GM12872 (cell line): ENCODE measurements around the gene SH3PXD2A.

Experiments
- TF ChIP-seq, protein P1 (sequence below): IDR thresholded peaks from 3 replicates; pipeline ENCODE4 v1.5.1; 2011; ENCODE audit warnings: low read depth, mild to moderate bottlenecking, low read length, moderate library complexity; ENCODE audit not compliant: insufficient read depth

The SH3PXD2A gene

DNA sequence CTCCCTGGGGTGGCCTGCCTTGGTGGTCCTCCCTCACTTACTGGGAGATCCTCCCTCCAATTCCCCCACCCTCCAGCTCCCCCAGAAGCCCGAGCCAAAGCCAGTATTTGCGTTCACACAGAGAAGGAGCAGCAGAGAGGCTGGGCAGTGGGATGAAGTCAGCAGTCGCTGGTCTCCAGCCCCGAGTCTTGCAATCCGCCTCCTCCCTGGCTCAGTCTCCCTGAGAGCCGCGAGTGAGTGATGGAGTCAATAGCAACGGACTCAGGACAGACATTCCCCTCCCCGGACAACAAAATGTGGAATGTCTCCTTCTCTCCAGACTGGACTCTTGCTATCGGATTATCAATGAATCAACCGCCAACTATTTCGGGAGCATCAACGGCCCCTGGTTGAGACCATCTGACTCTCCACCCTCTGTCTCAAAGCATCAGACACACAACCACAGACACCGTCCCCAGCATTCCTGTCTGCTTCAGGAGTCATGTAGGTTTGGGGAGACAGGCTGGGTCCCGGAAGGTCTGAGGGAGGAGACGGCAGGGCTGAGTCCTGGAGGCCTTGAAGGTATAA lies 178.4 kb downstream of the SH3PXD2A start:
- TF ChIP-seq, protein P1, sequence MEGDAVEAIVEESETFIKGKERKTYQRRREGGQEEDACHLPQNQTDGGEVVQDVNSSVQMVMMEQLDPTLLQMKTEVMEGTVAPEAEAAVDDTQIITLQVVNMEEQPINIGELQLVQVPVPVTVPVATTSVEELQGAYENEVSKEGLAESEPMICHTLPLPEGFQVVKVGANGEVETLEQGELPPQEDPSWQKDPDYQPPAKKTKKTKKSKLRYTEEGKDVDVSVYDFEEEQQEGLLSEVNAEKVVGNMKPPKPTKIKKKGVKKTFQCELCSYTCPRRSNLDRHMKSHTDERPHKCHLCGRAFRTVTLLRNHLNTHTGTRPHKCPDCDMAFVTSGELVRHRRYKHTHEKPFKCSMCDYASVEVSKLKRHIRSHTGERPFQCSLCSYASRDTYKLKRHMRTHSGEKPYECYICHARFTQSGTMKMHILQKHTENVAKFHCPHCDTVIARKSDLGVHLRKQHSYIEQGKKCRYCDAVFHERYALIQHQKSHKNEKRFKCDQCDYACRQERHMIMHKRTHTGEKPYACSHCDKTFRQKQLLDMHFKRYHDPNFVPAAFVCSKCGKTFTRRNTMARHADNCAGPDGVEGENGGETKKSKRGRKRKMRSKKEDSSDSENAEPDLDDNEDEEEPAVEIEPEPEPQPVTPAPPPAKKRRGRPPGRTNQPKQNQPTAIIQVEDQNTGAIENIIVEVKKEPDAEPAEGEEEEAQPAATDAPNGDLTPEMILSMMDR, result no peak

DNA sequence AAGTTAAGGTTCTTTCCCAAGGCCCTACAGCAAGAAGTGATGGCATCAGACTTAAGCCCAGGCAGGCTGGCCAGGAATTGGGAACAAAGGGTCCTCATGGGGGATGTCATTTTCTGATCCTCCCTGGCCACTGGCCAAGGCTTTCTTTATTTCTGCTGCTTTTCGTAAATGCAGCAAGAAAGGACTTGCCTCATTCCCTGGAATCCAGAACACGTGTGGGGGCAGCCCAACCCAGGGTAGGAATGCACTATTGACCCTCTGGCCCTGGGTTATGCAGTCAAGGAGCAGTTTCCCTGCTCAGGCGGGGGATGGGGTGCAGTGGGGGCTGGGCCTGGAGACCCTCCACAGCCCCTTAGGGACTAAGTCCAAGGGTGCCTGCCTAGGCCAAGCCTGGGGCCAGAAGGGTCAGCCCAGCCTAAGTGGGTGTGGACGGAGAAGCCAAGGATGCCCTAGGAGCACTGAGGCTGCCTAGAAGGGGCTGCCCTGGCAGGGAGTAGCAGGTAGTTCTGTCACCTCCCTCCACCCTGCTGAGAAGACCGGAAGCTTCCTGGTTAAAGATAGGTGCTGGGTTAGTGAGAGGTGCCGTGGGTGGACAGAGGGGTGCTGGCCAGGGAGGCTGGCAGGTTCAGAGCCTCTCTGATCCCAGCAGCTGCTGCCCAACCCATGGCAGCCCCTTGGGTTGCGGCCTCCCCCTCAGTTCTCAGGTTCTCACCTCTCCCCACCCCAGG lies 179.2 kb downstream of the SH3PXD2A start:
- TF ChIP-seq, protein P1, result no peak

DNA sequence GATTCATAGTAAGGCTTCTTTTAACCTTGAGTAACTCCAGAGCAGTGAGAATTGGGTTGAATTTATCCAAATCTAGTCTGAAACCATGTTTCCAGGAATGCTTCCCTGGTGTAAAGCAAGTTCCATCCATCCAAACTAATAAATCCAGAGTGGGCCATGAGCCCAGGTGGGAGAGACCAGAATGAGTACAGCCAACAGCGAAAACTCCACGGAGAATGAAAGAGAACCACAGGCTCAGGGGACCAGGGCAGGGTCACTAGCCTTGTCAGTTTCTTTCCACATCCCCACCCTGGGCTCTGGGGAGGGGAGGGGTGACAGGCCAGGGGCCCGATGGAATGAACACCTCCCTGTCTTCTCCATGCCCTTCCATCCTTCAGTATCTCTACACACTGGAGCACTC lies 181.8 kb downstream of the SH3PXD2A start:
- TF ChIP-seq, protein P1, result no peak

DNA sequence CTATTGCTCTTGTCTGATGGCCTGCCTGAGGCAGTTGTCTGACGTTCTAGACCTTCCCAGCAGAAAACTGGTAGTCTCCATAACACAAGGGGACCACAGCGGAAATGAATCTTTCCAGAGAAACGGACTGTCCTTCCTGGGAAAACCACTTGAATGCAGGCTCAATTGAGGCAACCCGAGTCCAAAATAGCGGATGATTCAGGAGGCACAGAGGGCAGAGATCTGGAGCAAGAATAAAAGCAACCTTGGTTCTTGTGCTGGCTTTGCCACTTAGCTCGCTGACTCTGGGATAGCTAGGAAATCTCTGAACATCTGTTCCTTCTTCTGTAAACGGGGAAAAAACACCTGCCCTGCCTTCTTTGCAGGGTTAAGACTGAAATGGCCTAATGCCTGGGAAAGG lies 183.0 kb downstream of the SH3PXD2A start:
- TF ChIP-seq, protein P1, result no peak

DNA sequence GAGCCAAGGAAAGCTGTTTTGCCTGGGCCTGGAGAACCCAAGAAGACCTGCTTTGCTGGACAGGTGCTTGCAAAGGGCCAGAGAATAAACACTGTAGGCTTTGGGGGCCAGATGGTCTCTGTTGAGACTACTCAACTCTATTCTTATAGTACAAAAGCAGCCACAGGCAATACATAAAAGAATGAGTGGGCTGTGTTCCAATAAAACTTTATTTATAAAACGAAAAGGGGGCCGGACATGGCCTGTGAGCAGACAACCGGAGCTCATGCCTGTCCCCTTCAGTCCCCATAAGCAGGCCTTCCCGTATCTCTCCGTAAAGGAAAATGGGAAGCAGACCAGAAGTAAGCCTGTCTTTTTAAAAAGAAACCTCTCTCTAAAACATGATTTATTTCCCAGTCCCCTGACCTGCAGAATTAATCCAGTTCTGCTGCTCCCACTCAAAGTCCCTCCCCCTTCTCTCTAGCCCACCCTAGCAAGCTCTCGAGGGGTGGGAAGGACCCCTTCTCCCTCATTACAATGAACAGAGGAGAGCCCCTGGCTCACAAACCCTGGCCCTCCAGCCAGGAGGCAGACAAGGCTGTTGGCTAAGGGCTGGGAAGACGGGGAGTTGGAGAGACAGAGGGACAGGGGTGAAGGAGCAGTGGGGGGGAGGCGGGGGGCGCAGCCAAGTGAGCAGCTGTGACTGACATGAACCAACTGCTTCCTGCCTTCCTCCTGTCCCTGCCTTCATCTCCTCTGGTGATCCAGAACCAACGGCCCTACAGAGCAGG lies 184.1 kb downstream of the SH3PXD2A start:
- TF ChIP-seq, protein P1, result no peak

DNA sequence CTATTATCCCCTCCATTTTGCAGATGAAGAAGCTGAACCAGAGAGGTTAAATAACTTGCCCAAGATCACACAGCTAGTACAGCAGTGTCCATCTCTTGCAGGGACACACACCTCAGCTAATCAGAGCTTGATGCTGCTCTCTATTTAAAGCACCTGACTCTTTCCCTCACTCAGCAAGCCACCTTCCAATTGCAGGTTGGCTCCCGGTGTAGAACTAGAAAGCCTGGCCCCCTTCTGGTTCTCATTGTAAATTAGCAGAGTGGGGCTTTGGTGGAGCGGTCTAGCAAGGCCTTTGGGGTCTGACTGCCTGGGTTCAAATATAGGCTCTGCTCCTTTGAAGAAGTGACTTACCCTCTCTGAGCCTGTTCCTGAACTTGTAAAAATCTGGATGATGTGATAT lies 185.4 kb downstream of the SH3PXD2A start:
- TF ChIP-seq, protein P1, result no peak

DNA sequence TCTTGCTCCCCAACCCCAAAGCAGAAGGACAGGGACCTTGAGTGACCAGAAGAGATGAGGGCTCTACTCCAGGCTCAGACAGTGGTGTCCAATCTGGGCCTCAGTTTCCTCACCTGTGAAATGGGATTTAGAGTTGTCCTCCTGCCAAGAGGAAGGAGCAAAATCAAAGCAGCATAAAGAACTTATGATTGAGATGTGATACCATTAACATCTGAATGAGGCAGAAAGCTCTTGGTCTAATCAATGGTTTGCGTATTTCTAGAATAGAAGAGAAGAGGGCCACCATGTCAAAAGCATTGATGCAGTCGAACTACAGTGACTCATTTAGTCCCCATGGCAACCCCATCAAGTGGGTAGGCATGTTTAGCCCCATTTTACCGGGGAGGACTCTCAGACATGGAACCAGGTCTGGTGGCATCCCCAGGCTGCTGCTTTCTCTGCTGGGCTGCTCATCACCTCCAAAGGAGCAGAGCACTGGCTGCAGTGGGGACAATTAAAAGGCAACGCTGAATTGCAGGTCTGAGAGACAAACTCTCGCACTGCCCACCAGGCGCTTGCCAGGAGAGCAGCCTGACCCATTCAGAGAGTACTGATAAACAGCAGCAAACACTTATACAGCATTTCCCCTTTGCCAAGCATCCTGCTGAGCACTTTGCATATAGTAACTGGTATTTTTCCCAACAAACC lies 186.0 kb downstream of the SH3PXD2A start:
- TF ChIP-seq, protein P1, result no peak
